Measurements from ENCODE around the gene WDR73. TPM values are rescaled to one million over a fixed set of nuclear protein-coding genes. Genes with fewer than 3 reads are reported as not detected.

Gene WDR73
- total RNA-seq, 1 experiment from 2014 or later = 53.1 TPM

DNA sequence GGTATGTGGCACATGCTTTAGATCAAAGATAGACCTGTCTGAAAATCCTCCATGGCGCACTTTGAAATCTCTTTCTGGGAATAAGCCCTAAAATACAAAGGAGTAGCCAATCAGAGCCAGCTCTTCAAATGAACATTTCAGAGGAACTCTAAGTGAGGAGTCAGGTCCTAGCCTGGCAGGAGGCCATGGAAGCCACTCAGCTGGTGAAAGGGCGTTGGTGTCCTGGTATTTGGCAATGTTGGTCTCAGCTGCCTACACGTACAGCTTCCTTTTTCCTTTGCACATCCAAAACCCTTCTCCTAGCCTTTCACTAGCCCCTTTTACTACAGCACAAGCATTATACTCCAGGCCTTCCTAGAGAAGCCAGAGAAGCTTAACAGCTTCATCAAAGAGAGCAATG is 5.5 kb downstream of the WDR73 start:
- DNase-seq = no peak
- H3K36me3 Mint-ChIP-seq (ENCODE audit: insufficient read depth, unreplicated experiment) = peaks cover 88% of the 10 kb centered on the region

GRCh38 chr15:84647726-84648125 is 6.4 kb downstream of the WDR73 start:
- CTCF ChIA-PET = no interaction called here
- no peak overlapping the region for H3K27ac Mint-ChIP-seq (ENCODE audit: unreplicated experiment)
- TF ChIP-seq CTCF (IDR thresholded peaks at IDR 0.05; ENCODE audit: unreplicated experiment) = no peak
- no peaks in the 10 kb centered on the region for H3K9me3 Mint-ChIP-seq (ENCODE audit: low read depth, unreplicated experiment)
- H3K4me3 Mint-ChIP-seq (ENCODE audit: low read depth, unreplicated experiment) = no peak overlapping the region
- H3K27me3 Mint-ChIP-seq (ENCODE audit: unreplicated experiment) = no peaks in the 10 kb centered on the region
- BruUV-seq (replicated peaks) = no TSS peak
- intact Hi-C loops (cut with micrococcal nuclease; ENCODE audit: unreplicated experiment) = no loop called here
- peaks cover 89% of the 10 kb centered on the region for H3K36me3 Mint-ChIP-seq (ENCODE audit: insufficient read depth, unreplicated experiment)
- no peak for DNase-seq
- H3K4me1 Mint-ChIP-seq (ENCODE audit: low read depth, unreplicated experiment) = peaks cover 16% of the 10 kb centered on the region

More for the DNA sequence above, 5.5 kb downstream of the WDR73 start:
- no peak for TF ChIP-seq CTCF (IDR thresholded peaks at IDR 0.05; ENCODE audit: unreplicated experiment)
- Mint-ChIP-seq H3K9me3 (ENCODE audit: low read depth, unreplicated experiment) (no peaks in the 10 kb centered on the region), H3K4me3 (ENCODE audit: low read depth, unreplicated experiment) (no peak overlapping the region), H3K27ac (ENCODE audit: unreplicated experiment) (no peak overlapping the region), H3K27me3 (ENCODE audit: unreplicated experiment) (no peaks in the 10 kb centered on the region), H3K4me1 (ENCODE audit: low read depth, unreplicated experiment) (peaks cover 16% of the 10 kb centered on the region)
- intact Hi-C loops (cut with micrococcal nuclease; ENCODE audit: unreplicated experiment) = no loop called here
- CTCF ChIA-PET = interaction anchor here (0.5 kb wide), 1 partner anchor 11 kb away, joined by 4 read pairs; no protein-coding TSS in a partner anchor
- no TSS peak for BruUV-seq (replicated peaks)

GRCh38 chr15:84645997-84646396 is 8.1 kb downstream of the WDR73 start:
- Mint-ChIP-seq H3K27ac (ENCODE audit: unreplicated experiment) (no peak overlapping the region), H3K36me3 (ENCODE audit: insufficient read depth, unreplicated experiment) (peaks cover 79% of the 10 kb centered on the region), H3K27me3 (ENCODE audit: unreplicated experiment) (no peaks in the 10 kb centered on the region), H3K9me3 (ENCODE audit: low read depth, unreplicated experiment) (no peaks in the 10 kb centered on the region), H3K4me1 (ENCODE audit: low read depth, unreplicated experiment) (no peaks in the 10 kb centered on the region), H3K4me3 (ENCODE audit: low read depth, unreplicated experiment) (no peak overlapping the region)
- intact Hi-C loops (cut with micrococcal nuclease; ENCODE audit: unreplicated experiment) = no loop called here
- CTCF ChIA-PET = no interaction called here
- no peak for TF ChIP-seq CTCF (IDR thresholded peaks at IDR 0.05; ENCODE audit: unreplicated experiment)
- DNase-seq = no peak
- no TSS peak for BruUV-seq (replicated peaks)

DNA sequence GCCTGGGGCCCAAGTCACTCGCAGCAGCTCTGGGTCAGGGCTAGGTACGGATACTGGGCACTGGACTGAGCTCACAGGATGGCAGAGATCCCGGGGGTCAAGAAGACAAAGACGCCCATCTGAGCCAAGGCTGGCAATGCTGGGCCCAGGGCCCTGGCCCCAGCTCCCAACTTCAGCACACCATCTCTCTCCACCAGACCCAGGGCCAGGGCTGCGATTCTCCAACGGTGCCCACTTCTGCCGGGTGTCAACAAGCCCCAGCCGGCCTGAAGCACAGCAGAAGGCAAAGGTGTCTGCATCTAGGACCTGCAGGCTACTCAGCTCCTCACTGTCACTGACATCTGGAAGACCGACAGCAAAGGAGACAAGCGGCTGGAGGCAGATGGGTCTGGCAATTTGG is 8.6 kb downstream of the WDR73 start:
- peaks cover 80% of the 10 kb centered on the region for H3K36me3 Mint-ChIP-seq (ENCODE audit: insufficient read depth, unreplicated experiment)
- H3K9me3 Mint-ChIP-seq (ENCODE audit: low read depth, unreplicated experiment) = no peaks in the 10 kb centered on the region
- no peaks in the 10 kb centered on the region for H3K27me3 Mint-ChIP-seq (ENCODE audit: unreplicated experiment)
- TF ChIP-seq CTCF (IDR thresholded peaks at IDR 0.05; ENCODE audit: unreplicated experiment) = no peak
- no peak overlapping the region for H3K4me3 Mint-ChIP-seq (ENCODE audit: low read depth, unreplicated experiment)
- no peaks in the 10 kb centered on the region for H3K4me1 Mint-ChIP-seq (ENCODE audit: low read depth, unreplicated experiment)
- CTCF ChIA-PET = no interaction called here
- no TSS peak for BruUV-seq (replicated peaks)
- intact Hi-C loops (cut with micrococcal nuclease; ENCODE audit: unreplicated experiment) = no loop called here
- DNase-seq = no peak
- no peak overlapping the region for H3K27ac Mint-ChIP-seq (ENCODE audit: unreplicated experiment)

All from Calu3 (cell line).